Sigmoid colon (tissue), 7 donors: Measurements from ENCODE around the gene VWA3B. TPM values are rescaled to one million over a fixed set of nuclear protein-coding genes. Genes with fewer than 3 reads are reported as not detected.

Source experiments
- DNase-seq: peaks from one replicate; pipeline ENCODE4 v3.0.0-alpha.2; 2019
- H3K27ac ChIP-seq, 4 donors: fragments of 200-600 bp; sonication (generic); one replicate each; pipeline ENCODE4 v1.5.1; 2016 to 2019; ENCODE audit warnings: mild to moderate bottlenecking in 1 of 4
- H3K27me3 ChIP-seq, 3 donors: fragments of 200-600 bp; sonication (generic); one replicate each; pipeline ENCODE4 v1.5.1; 2019; ENCODE audit warnings: mild to moderate bottlenecking in 1 of 3
- H3K36me3 ChIP-seq, 4 donors: fragments of 200-600 bp; sonication (generic); one replicate each; pipeline ENCODE4 v1.5.1; 2016 to 2019
- H3K4me1 ChIP-seq, 4 donors: fragments of 200-600 bp; sonication (generic); one replicate each; pipeline ENCODE4 v1.5.1; 2017 to 2019
- H3K4me3 ChIP-seq, 4 donors: fragments of 200-600 bp; sonication (generic); one replicate each; pipeline ENCODE4 v1.5.1; 2017 to 2019; ENCODE audit warnings: mild to moderate bottlenecking in 2 of 4, moderate library complexity in 1 of 4
- H3K9me3 ChIP-seq, 4 donors: fragments of 200-600 bp in 3 of 4; sonication (generic) in 3 of 4; one replicate each; pipeline versions ENCODE4 v1.5.1 to v1.6.1; 2013 to 2019
- EP300 ChIP-seq, 4 donors: sonication (generic); formaldehyde crosslinking; IDR thresholded peaks; one replicate each; pipeline ENCODE4 v1.6.1; 2017; ENCODE audit warnings: antibody characterized with exemption in 4 of 4
- POLR2A ChIP-seq, 2 donors: fragments of 450-650 bp; IDR thresholded peaks; one replicate each; pipeline ENCODE4 v1.6.1; 2016; ENCODE audit warnings: antibody characterized with exemption in 2 of 2, mild to moderate bottlenecking in 2 of 2, moderate library complexity in 2 of 2
- POLR2AphosphoS5 ChIP-seq, 4 donors: sonication (generic); formaldehyde crosslinking; IDR thresholded peaks; one replicate each; pipeline ENCODE4 v1.6.1; 2017; ENCODE audit warnings: antibody characterized with exemption in 4 of 4
- WGBS, 2 donors: extraction: QIAGEN DNeasy Blood & Tissue Kit; methylation state at CpG; one replicate each; pipeline ENCODE4 v1.1.7; 2013; 5-methylcytosine and 5-hydroxymethylcytosine counted together
- intact Hi-C: fragments of 100-400 bp; cut with DNase I; formaldehyde crosslinking; loops from one replicate; pipeline ENCODE4 v1.15.1; 2023
- polyA plus RNA-seq, 3 donors: library from polyadenylated mRNA; stranded (reverse); fragments of 200-250 nt; gene quantifications; one replicate each; pipeline ENCODE4 v1.2.3, GENCODE V29; 2013
- total RNA-seq, 4 donors: library from RNA; depleted of rRNA; stranded (reverse); fragments of >200 nt; gene quantifications; one replicate each; pipeline ENCODE4 v1.1.0, GENCODE V29; 2016
- TF ChIP-seq, protein P1 (sequence below), 4 experiments: fragments of 450-650 bp in 3 of 4; fragments of 200-600 bp in 1 of 4; IDR thresholded peaks; one replicate each; pipeline ENCODE4 v1.5.1; 2016 to 2019; ENCODE audit warnings: antibody characterized with exemption in 4 of 4, mild to moderate bottlenecking in 3 of 4, moderate library complexity in 2 of 4
- donor health status: healthy with polysubstance abuse.
- donor health status: Bipolar disorder and iron deficiency.
- donor health status: healthy.

Gene VWA3B
- total and polyA plus RNA-seq, 7 donors = 0.55 to 1.4 (median 1.2) TPM; not detected in 3

- Histone ChIP-seq H3K36me3 (no peaks in the 10 kb centered on the region), H3K4me3 (no peak overlapping the region), H3K4me1 (no peaks in the 10 kb centered on the region), H3K27me3 (no peaks in the 10 kb centered on the region), H3K9me3 (no peaks in the 10 kb centered on the region), H3K27ac (no peak overlapping the region)
- DNase-seq = no peak
- WGBS, 2 donors = 29 to 72% methylated on average over 6 of the region's 6 CpGs
- intact Hi-C loops = no loop called here
- TF ChIP-seq POLR2A (IDR thresholded peaks at IDR 0.05) (no peak), EP300 (IDR thresholded peaks at IDR 0.05) (no peak), POLR2AphosphoS5 (IDR thresholded peaks at IDR 0.05) (no peak)
- TF ChIP-seq, protein P1, sequence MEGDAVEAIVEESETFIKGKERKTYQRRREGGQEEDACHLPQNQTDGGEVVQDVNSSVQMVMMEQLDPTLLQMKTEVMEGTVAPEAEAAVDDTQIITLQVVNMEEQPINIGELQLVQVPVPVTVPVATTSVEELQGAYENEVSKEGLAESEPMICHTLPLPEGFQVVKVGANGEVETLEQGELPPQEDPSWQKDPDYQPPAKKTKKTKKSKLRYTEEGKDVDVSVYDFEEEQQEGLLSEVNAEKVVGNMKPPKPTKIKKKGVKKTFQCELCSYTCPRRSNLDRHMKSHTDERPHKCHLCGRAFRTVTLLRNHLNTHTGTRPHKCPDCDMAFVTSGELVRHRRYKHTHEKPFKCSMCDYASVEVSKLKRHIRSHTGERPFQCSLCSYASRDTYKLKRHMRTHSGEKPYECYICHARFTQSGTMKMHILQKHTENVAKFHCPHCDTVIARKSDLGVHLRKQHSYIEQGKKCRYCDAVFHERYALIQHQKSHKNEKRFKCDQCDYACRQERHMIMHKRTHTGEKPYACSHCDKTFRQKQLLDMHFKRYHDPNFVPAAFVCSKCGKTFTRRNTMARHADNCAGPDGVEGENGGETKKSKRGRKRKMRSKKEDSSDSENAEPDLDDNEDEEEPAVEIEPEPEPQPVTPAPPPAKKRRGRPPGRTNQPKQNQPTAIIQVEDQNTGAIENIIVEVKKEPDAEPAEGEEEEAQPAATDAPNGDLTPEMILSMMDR (IDR thresholded peaks at IDR 0.05) = no peak
These were observed 27.8 kb downstream of the VWA3B start for GRCh38 chr2:98114643-98115330.

DNA sequence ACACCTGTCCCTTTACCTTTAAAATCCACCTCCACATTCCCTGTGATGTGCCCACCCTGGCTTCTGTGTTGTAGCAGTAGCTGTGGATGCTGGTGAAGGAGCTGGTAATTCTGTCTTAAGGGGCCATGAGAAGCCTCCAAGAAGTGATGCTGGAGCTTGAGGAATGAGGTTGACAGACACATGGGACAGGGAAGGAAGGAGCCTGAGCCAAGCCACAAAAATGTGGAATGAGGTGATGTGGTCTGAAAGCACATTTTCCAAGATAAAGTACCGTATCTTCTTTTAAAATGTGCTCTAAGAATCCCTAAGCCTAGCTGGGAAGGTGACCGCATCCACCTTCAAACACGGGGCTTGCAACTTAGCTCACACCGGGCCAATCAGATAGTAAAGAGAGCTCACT is 31.2 kb downstream of the VWA3B start:
- H3K9me3 ChIP-seq = no peaks in the 10 kb centered on the region
- peaks cover 0 to 7% (median 0%) of the 10 kb centered on the region in 4 donors for H3K4me1 ChIP-seq
- intact Hi-C loops = no loop called here
- DNase-seq = no peak
- no peak overlapping the region for H3K27ac ChIP-seq
- H3K27me3 ChIP-seq = no peaks in the 10 kb centered on the region
- 91 to 93% methylated on average over 4 of the region's 4 CpGs for WGBS, 2 donors
- no peak overlapping the region for H3K4me3 ChIP-seq
- no peak for TF ChIP-seq POLR2A (IDR thresholded peaks at IDR 0.05)
- TF ChIP-seq EP300 (IDR thresholded peaks at IDR 0.05) = no peak
- TF ChIP-seq POLR2AphosphoS5 (IDR thresholded peaks at IDR 0.05) = no peak
- TF ChIP-seq, protein P1 (IDR thresholded peaks at IDR 0.05) = no peak
- no peaks in the 10 kb centered on the region for H3K36me3 ChIP-seq

DNA sequence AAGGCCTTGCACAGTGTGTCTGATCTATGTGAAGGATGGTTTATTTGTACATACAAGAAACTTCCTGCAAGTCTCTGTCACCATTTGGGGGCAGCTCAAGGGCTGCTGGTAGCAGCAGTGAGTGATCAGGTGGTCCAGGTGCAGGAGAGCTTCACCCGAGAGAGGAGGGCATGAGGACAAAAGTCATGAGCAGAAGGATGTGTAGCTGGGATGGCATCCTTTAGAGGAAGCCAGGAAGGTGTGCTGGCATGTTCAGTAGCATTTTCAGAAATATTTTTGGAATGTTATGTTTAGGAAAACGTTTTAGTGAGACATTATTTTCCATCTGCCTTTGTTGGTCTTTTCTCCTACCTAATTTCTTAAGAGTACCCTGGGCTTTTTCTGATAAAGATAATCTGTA is 31.9 kb downstream of the VWA3B start:
- intact Hi-C loops = no loop called here
- no peak overlapping the region for H3K27ac ChIP-seq
- 54 to 56% methylated on average over 2 of the region's 2 CpGs for WGBS, 2 donors
- TF ChIP-seq POLR2A (IDR thresholded peaks at IDR 0.05) = no peak
- TF ChIP-seq, protein P1 (IDR thresholded peaks at IDR 0.05) = no peak
- TF ChIP-seq EP300 (IDR thresholded peaks at IDR 0.05) = no peak
- TF ChIP-seq POLR2AphosphoS5 (IDR thresholded peaks at IDR 0.05) = no peak
- H3K9me3 ChIP-seq = no peaks in the 10 kb centered on the region
- H3K4me3 ChIP-seq = no peak overlapping the region
- no peak for DNase-seq
- peaks cover 0 to 8% (median 0%) of the 10 kb centered on the region in 4 donors for H3K4me1 ChIP-seq
- H3K27me3 ChIP-seq = no peaks in the 10 kb centered on the region
- H3K36me3 ChIP-seq = no peaks in the 10 kb centered on the region

DNA sequence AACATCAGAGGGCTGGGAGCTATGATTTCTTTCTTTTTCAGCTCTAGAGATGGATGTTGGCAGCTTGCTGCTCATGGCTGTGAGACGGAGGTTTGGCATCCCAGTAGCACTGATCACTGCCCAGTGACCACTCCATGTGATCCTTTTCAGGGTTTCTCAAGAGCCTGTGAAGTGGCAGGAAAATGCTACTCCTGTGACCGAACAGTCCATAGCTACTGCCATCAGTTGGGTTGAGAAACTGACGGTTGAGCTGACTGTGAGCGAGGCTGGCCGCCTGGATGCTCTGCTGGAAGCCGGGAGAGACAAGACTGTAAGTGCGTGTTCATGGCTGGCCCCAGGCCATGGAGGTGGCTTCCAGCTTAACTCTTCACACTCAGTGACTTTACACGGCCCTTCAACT is 34.2 kb downstream of the VWA3B start:
- H3K36me3 ChIP-seq = no peaks in the 10 kb centered on the region
- no peaks in the 10 kb centered on the region for H3K9me3 ChIP-seq
- 89% methylated on average over 8 of the region's 8 CpGs for WGBS, 2 donors
- DNase-seq = no peak
- no peak overlapping the region for H3K4me3 ChIP-seq
- peak overlapping the region in 1 of 4 donors; percentile 11 for H3K27ac ChIP-seq
- TF ChIP-seq POLR2AphosphoS5 (IDR thresholded peaks at IDR 0.05) (no peak), EP300 (IDR thresholded peaks at IDR 0.05) (no peak), POLR2A (IDR thresholded peaks at IDR 0.05) (no peak)
- TF ChIP-seq, protein P1 (IDR thresholded peaks at IDR 0.05) = no peak
- H3K27me3 ChIP-seq = no peaks in the 10 kb centered on the region
- H3K4me1 ChIP-seq = peaks cover 0 to 8% (median 0%) of the 10 kb centered on the region in 4 donors
- intact Hi-C loops = no loop called here

DNA sequence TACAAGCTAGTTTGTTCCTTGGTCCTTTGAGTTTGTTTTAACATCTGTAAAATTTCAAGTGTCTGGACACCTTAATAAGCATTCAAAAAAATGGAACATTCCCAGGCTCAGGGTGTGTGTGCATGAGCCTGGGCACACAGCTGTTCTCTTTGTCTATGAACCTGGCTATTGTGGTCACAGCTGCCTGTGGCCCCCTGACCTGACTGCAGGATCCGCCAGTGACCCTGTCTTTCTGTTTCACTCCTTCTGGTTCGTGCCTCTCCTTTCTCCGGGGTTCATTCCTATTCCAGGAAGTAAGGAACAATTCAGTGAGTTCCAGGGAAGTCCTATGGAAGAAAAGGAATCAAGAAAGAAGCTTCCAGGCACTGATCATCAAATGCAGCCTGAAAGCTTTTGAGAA is 35.6 kb downstream of the VWA3B start:
- no peaks in the 10 kb centered on the region for H3K9me3 ChIP-seq
- TF ChIP-seq POLR2A (IDR thresholded peaks at IDR 0.05) = no peak
- TF ChIP-seq, protein P1 (IDR thresholded peaks at IDR 0.05) = no peak
- TF ChIP-seq EP300 (IDR thresholded peaks at IDR 0.05) = no peak
- peak in 2 of 4 donors; percentile 31 to 34 for TF ChIP-seq POLR2AphosphoS5 (IDR thresholded peaks at IDR 0.05)
- DNase-seq = no peak
- WGBS, 2 donors = 60 to 61% methylated on average over 3 of the region's 3 CpGs
- H3K27me3 ChIP-seq = no peaks in the 10 kb centered on the region
- H3K4me3 ChIP-seq = no peak overlapping the region
- no peaks in the 10 kb centered on the region for H3K36me3 ChIP-seq
- intact Hi-C loops = no loop called here
- peaks cover 0 to 8% (median 0%) of the 10 kb centered on the region in 4 donors for H3K4me1 ChIP-seq
- no peak overlapping the region for H3K27ac ChIP-seq
